ENCODE measurements around the gene SRD5A2.
"Not testable (repeated sequence)": the region's sequence is repeated elsewhere in the genome, so short reads cannot be mapped to it uniquely, and the experiment has no call there.

The SRD5A2 gene

GRCh38 chr2:31531101-31531500 lies 49.6 kb downstream of the SRD5A2 start:
- no peak for DNase-seq

DNA sequence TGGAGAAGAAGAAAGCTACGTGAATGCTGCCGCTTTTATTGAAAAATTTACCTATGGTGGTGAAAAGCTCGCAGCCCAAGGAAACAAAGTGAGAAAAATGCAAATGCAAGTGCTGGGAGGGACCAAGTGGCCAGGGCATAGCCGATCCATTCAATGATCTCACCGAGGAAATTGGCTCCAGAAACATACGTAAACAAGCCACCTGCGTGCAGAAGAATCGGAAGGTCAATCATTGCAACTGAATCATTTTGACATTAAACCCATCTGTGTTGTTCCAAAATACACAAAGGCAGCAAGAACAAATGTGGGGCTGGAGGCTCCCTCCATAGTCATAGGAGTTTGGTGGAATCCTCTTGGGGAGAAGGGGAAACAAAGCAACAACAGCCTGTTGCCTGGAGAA lies 51.5 kb downstream of the SRD5A2 start:
- DNase-seq = no peak

DNA sequence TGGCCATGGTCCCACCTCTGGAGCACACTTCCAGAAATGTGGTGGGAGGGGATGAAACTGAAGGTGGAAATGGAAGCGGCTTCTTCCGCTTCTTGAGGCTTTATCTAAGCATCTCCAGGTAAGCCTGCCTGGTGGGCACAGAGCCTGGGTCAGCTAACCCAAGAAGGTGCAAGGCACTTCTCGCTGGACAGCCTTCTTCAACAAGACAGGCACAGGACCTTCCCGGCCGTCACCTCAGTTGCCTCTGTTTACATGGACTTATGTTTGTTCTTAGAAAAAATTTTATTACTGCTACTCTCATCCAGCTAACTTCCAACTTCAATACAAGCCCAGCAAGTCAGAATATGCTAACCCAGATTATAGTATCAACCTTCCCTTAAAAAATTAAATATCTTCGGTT lies 51.9 kb downstream of the SRD5A2 start:
- DNase-seq = no peak

DNA sequence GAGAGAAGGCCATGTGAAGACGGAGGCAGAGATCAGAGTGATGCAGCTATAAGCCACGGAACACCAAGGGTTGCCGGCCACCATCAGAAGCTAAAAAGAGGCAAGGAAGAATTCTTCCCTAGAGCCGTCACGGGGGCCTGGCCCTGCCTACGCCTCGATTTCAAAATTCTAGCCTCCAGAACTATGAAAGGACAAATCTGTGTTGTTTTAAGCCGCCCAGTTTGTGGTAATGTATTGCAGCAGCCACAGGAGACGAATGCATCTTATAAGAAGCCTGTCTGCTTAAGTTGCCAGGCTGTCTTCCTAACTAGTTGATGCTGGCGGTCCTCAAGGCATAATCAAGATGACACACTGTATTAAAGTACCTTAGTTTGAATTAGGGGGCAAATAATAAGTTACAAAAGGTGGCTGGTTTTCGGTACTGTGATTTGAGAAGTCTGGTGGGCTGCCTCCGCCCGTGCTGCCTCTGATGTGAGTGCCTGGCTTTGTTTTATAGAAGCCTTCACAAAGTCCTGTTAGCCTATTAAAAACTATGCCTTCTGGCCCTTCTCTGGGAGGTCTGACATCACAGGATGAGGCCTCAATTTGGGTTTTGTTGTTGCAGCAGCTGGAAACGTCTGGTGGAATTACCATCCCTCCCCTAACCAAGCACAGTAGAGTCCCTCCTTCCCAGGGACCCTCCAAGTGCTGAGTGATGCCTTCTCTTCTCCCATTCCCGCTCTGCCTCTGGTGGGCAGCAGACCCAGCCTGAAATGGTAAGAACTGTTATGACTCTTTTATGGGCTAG lies 53.6 kb downstream of the SRD5A2 start:
- no peak for DNase-seq

GRCh38 chr2:31525876-31526275 lies 54.9 kb downstream of the SRD5A2 start:
- no peak for DNase-seq

DNA sequence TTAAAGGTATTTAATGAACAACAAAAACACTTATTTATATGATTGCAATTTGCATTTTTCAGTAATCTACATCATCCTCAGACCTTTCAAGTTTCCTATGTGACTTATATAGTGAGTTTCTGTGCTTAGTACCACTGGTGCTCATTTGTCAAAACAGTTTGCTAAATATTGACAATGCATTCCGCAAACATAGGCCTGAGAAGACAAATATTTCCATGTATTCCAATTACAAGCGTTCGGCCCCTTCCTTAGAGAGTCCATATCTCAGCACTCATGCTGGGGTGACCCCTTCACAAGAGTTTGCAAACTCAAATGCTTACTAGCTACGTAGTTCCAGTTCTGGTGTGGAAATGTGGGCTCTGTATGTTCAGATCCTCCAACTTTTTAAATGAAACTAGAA lies 56.1 kb downstream of the SRD5A2 start:
- no peak for DNase-seq

DNA sequence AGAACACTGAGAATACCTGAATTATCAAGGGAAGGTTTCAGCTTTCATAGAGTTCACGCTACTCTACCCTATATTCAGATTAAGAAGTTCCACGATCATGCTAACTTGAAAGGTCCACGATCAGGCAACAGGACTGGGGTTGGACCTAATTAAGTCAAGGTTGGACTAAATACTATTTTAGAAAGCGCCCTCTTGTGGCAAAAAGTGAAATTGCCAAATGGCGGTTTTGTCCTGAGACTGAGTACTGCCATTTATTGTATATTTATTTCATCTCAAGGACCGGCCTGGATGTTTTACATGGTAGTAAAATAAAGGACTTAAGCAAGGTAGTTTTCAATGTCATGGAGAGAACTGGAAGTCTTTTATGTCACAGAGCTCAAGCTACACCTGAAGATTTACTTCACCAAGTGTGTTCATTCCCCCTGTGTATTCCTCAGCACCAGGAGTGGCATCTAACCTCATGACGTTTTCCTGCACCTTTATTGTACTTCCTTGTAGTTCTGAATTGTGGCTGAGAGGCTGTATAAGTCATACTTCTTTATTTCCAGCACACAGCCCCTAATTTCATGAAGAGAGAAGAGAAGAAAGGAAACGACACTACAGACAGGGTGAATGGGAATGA lies 56.8 kb downstream of the SRD5A2 start:
- peak; percentile 19 for DNase-seq

DNA sequence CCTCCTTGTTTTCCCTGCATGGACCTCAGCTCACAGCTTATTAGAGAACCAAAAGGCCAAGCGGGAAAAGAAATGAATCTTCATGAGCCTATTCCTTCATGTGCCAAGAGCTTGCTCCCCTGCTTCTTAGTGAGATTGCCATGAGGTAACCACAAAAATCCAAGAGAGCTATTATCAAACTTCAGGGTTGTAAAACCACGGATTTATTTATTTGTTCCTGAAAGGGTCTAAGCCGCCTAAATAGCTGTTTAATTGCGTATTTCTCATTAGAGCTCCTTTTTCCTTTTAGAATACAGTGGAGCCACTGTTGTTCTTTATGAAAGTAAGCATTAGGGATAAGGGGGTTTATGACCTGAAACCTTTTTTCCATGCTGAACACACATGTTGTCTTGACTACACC lies 58.0 kb downstream of the SRD5A2 start:
- no peak for DNase-seq

- no peak for DNase-seq
Observed at GRCh38 chr2:31517442-31518203, 63.1 kb downstream of the SRD5A2 start.

GRCh38 chr2:31515586-31515985 lies 65.2 kb downstream of the SRD5A2 start:
- no peak for DNase-seq

- DNase-seq = no peak
Observed at GRCh38 chr2:31513553-31513952, 67.2 kb downstream of the SRD5A2 start.

- DNase-seq = no peak
Observed at GRCh38 chr2:31511376-31511775, 69.4 kb downstream of the SRD5A2 start.

GRCh38 chr2:31505111-31505510 lies 75.6 kb downstream of the SRD5A2 start:
- no peak for DNase-seq

DNA sequence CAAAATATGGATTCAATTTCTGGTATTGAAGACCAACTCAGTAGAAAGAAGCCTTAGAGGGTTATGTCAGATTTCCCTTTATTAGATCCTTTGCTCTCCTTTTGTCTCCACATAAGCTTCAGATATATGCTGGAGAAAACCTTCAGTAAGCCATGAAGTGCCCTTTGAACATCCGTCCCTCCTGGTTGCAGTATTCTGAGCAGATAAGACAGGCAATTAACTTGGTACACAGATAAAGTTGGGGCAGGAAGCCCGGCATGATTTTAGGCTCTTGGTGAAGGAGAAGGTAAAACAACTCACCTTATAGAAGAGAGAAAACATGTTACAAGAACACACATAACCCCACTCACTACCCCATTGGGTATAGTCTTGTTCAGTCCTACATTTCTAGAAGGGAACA lies 76.4 kb downstream of the SRD5A2 start:
- no peak for DNase-seq

GRCh38 chr2:31496451-31496874 lies 84.3 kb downstream of the SRD5A2 start:
- DNase-seq = peak; percentile 19

- not testable (repeated sequence) for DNase-seq
Observed at GRCh38 chr2:31489339-31489738, 91.4 kb downstream of the SRD5A2 start.

DNA sequence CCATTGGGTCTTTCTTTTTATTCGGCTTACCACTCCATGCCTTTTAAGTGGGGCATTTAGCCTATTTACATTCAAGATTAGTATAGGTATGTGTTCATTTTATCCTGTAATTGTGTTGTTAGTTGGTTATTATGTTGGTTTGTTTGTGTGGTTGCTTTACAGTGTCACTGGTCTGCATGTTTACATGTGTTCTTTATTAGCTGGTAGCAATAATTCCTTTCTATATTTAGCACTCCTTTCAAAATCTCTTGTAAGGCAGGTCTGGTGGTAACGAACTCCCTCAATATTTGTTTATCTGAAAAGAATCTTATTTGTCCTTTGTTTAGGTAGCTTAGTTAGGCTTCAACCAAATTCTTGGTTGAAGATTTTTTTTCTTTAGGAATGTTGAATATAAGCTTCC lies 97.5 kb downstream of the SRD5A2 start:
- DNase-seq = no peak

- no peak for DNase-seq
Observed at GRCh38 chr2:31476511-31477180, 104.1 kb downstream of the SRD5A2 start.

DNA sequence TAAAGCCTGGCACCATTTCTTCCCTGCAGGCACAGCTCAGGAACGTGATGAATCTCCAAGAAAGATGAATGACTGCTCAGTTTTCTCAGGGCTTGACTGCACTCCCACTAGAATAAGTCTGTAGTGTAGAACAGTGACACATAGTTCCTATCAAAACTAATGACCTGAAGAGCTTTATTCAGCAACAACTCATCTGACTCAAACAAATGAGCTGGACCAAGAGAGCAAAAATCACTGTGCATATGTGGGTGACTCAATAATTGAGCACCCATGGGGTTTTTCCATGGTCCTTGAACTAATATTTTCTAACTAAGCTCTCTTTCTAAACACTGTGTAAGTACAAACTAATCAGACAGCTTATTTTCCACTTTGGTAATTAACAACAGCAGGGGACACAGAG lies 105.0 kb downstream of the SRD5A2 start:
- no peak for DNase-seq

- no peak for DNase-seq
Observed at GRCh38 chr2:31474296-31474695, 106.4 kb downstream of the SRD5A2 start.
